Motor neuron (in vitro differentiated cells): Measurements from ENCODE around the gene EXOC3L2. TPM values are rescaled to one million over a fixed set of nuclear protein-coding genes. Genes with fewer than 3 reads are reported as not detected.

Source experiments
- ATAC-seq, 8 experiments: fragments of 200-7000 bp; cut with Tn5 transposase; replicated peaks in 6 of 8; 2 replicates each; pipeline ENCODE4 v1.8.0; 2021; ENCODE audit warnings: mild to moderate bottlenecking in 8 of 8, moderate library complexity in 8 of 8
- H3K27ac ChIP-seq, 2 donors: fragments of 250-450 bp; sonication (Bioruptor Pico); 2 replicates each; pipeline ENCODE4 v1.9.0; 2021; ENCODE audit warnings: antibody characterized with exemption in 2 of 2, mild to moderate bottlenecking in 2 of 2, moderate library complexity in 1 of 2
- H3K4me1 ChIP-seq, 2 donors: fragments of 250-450 bp; sonication (Bioruptor Pico); replicated peaks in 1 of 2; 2 replicates each; pipeline ENCODE4 v1.6.1; 2021; ENCODE audit warnings: antibody characterized with exemption in 2 of 2, mild to moderate bottlenecking in 2 of 2, moderate library complexity in 1 of 2
- H3K4me3 ChIP-seq, 5 donors: fragments of 250-450 bp; sonication (Bioruptor Pico); 2 replicates each; pipeline ENCODE4 v1.9.0; 2021; ENCODE audit warnings: antibody characterized with exemption in 5 of 5, mild to moderate bottlenecking in 5 of 5, moderate library complexity in 4 of 5
- WGBS, 10 experiments: fragments of 450-650 bp; shearing (Covaris generic); methylation state at CpG; one replicate each; pipeline ENCODE4 v1.0.0; 2022; 5-methylcytosine and 5-hydroxymethylcytosine counted together
- in situ Hi-C, 9 experiments: fragments of 400-800 bp; cut with MboI; loops; one replicate each; pipeline ENCODE4 v1.15.0; 2021; ENCODE audit warnings: low sequenced_read_pairs in 9 of 9, low pct_unique_long_range_greater_than_20kb in 2 of 9; ENCODE audit not compliant: unreplicated experiment in 9 of 9
- total RNA-seq, 8 experiments: library from RNA; unstranded; fragments of 300-600 nt; gene quantifications; 2 replicates each; pipeline versions ENCODE4 v1.2.3 to v1.2.4, GENCODE V29; 2022

The EXOC3L2 gene
- total RNA-seq, 8 experiments from 2014 or later = 0.04 to 0.51 (median 0.24) TPM; not detected in 1

DNA sequence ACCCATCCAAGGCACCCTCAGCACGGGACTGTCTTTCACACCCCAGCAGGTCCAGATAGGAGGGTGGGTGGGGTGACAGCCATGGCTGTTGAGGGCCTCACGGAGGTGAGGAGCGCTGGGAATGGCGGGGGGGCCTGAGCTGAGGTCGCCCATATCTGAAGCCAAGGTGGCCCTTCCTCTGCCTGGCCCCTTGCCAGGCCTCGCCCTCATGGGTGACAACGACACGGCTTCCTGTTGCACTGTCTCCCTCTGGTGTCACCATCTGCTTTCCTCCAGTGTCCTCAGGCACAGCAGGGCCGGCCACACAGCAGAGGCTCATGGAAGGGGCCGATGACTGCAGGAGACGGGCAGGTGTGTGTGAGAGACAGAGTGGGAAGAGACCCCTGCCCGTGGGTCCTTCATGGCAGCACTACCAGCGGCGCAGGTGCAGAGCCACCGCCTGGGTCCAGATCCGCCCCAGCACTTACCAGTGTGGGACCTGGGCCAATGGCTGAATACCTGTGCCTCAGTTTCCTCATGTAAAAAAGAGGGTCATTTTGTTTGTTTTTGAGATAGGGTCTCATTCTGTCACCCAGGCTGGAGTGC is 76.3 kb downstream of the EXOC3L2 start:
- no peak overlapping the region for H3K27ac ChIP-seq
- no peak overlapping the region for H3K4me3 ChIP-seq
- peaks cover 11 to 12% of the 10 kb centered on the region in 2 donors for H3K4me1 ChIP-seq
- in situ Hi-C loops = no loop called here
- 0 to 60% (median 60%) methylated on average over 1 of the region's 16 CpGs; no CpG with 5 or more reads in 7 of the 10 experiments for WGBS, 10 experiments
- ATAC-seq = no peak

DNA sequence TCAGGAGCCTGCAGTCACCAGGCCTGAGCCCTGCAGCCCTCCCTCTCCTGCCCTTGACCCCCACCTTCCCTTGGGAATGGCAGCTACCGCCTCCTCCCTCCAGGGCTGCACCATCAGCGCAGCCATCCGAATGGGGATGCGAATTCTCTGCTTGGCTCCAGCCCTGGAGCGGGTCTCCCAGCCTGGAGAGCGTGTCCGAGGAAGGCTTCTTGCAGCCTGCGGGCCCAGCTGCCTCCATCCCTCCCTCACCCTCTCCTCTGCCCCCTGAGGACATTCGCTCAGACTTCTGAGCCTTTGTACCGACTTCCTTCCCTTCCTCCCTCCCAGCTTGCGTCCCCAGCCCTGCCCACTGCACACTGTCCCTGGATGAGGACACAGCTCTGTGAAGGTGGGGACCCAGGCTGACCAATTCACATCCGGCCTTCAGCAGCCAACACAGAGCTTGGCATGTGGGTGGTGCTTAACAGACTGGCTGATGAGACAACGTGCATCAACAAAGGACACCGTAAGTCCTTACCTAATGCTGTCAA is 78.4 kb downstream of the EXOC3L2 start:
- 28 to 100% (median 41%) methylated on average over 1 to 8 of the region's 14 CpGs; no CpG with 5 or more reads in 3 of the 10 experiments for WGBS, 10 experiments
- ATAC-seq = peak in 5 of 8 experiments; percentile 61 to 76 (median 76)
- Histone ChIP-seq H3K4me3 (no peak overlapping the region), H3K27ac (peak overlapping the region; percentile 45 to 77), H3K4me1 (peaks cover 11 to 13% of the 10 kb centered on the region in 2 donors)
- in situ Hi-C loops = no loop called here

DNA sequence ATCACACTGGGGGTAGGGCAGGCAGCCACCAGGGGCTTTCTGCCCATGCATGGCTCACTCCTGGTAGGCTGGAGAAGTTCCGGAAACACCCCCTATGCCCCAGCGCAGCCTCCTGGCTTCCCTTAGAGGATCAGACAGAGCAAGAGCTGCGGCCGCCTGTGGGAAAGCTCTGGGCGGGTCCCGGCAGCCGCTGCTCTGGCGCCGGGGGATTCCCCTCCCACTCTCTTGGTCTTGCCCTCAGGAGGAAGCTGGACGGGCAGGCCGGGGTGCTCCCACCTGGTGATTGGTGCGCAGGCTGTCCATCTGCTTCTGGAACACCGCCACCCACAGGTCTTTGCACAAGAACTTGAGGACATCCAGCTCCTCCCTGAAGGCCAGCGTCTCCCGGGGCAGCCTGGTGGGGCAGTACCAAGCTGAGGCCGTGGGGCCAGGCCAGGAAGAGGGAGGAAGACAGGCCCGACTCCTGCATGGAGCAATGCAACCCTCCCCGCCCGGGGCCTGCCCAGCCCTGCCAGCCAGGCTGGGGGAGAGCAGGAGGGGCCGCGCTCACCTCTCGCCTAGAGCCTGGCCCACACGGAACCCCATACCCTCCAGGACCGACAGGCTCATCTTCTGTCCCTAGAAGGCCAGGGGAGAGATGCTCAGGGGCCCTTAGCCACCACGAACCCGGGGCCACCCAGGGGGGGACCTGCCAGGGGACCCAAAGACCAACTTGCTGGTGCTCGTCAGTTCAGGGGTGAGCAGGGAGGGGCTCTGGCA is 80.5 kb downstream of the EXOC3L2 start:
- Histone ChIP-seq H3K4me3 (no peak overlapping the region), H3K27ac (no peak overlapping the region), H3K4me1 (peaks cover 11 to 14% of the 10 kb centered on the region in 2 donors)
- whole genome bisulfite sequencing, 10 experiments = 0 to 100% (median 15%) methylated on average over 1 to 4 of the region's 27 CpGs; no CpG with 5 or more reads in 5 of the 10 experiments
- in situ Hi-C loops = no loop called here
- peak; percentile 5 to 92 (median 23) for ATAC-seq

DNA sequence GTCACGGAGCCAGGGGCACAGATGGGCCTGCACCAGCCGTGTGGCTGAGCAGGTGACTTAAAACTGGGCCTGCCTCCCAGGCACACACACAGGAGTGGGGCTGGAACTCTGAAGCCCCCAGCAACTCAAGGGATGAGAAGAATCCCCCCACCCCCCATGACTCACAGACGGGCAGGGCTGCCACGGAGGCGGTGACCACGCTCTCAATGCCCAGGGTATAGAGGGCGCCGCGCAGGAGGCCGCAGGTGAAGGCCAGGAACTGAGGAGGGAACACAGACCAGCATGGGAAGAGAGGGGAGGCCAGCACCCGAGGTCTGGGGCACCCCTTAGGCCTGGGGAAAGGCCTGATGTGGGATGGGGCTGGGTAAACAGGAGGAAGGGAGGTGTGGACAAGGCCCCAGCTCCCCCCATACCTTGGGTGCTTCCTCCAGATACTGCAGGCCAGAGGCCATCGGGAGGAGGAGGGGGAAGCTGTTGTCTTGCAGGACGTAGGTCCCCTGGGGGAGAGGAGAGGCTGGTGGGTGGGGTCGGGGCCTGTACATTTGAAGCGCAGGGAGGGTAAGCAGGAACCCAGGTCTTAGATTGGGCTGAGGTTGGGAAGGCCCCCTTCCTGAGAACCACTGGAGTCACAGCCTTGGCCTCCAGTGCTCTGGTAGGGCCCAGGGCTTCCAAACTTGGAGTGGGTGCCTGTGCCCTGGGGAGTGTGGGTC is 81.3 kb downstream of the EXOC3L2 start:
- Histone ChIP-seq H3K4me1 (peaks cover 11 to 14% of the 10 kb centered on the region in 2 donors), H3K27ac (no peak overlapping the region), H3K4me3 (no peak overlapping the region)
- in situ Hi-C loops = no loop called here
- 40 to 100% (median 72%) methylated on average over 1 to 3 of the region's 15 CpGs; no CpG with 5 or more reads in 6 of the 10 experiments for WGBS, 10 experiments
- ATAC-seq = no peak

DNA sequence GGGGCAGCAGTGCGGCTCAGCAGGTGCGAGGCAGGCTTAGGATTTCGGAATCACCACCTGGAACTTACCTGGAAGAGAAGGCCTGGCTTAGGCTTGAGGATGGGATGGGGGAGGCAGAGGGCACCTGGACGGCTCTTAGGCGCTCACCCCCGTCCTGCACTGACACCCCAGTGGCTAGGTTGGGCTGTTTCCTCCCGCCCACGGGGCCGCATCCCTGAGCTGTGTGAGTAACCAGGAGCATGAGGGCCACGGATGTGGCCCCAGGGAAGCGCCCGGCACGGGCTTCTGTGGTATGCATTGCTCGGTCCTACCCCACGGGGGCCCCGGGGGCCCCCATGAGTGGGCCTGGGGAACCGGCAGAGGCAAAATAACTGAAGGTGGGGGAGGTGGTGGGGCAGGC is 82.1 kb downstream of the EXOC3L2 start:
- Histone ChIP-seq H3K27ac (no peak overlapping the region), H3K4me1 (peaks cover 11 to 14% of the 10 kb centered on the region in 2 donors), H3K4me3 (no peak overlapping the region)
- in situ Hi-C loops = no loop called here
- 40 to 87% (median 74%) methylated on average over 2 to 6 of the region's 17 CpGs; no CpG with 5 or more reads in 7 of the 10 experiments for WGBS, 10 experiments
- no peak for ATAC-seq

DNA sequence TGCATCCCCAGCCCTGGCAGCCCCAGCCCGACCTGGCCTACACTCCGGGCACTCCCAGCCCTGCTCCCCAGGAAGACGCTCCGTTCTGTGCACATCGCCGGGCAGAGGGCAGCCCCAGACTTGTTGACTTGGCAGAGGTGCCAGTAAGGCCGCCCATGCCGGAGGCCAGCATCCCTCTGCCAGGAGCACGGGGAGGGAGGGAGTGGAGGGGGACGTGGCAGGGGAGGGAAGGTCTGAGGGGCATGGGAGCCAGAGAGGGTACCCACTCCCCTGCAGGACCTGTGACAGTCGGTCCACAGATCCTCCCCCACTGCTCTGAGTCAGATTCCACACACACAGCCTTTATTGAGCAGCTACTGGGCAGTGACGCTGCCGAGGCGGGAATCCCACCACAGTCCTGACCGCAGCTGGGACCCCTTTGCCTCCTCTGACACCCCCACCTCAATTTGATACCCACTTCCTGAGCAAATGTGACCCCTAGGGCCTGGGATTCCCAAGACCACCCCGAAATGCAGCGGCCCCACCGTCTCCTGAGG is 82.5 kb downstream of the EXOC3L2 start:
- no peak for ATAC-seq
- H3K4me1 ChIP-seq = peaks cover 11 to 14% of the 10 kb centered on the region in 2 donors
- no peak overlapping the region for H3K27ac ChIP-seq
- in situ Hi-C loops = no loop called here
- 80 to 93% (median 93%) methylated on average over 1 to 3 of the region's 18 CpGs; no CpG with 5 or more reads in 7 of the 10 experiments for WGBS, 10 experiments
- no peak overlapping the region for H3K4me3 ChIP-seq

Other genes with a start within 250 kb of the EXOC3L2 start
- 10 to 100 TPM in 2 of 8 experiments, 1 to 10 TPM in 6; 1.7 to 15.4 (median 5.4) TPM for gene RELB, start 243.9 kb downstream of the EXOC3L2 start, total RNA-seq
- gene CLASRP, start 206.4 kb downstream of the EXOC3L2 start, total RNA-seq = 10 to 100 TPM; 22.2 to 82.6 (median 34.6) TPM
- 1 to 10 TPM in 3 of 8 experiments, under 1 TPM in 5; 0.46 to 1.9 (median 0.85) TPM for gene ZNF296, start 168.9 kb downstream of the EXOC3L2 start, total RNA-seq
- gene GEMIN7, start 166.1 kb downstream of the EXOC3L2 start, total RNA-seq = 10 to 100 TPM; 15.5 to 33.8 (median 20.5) TPM
- gene PPP1R37, start 152.2 kb downstream of the EXOC3L2 start, total RNA-seq = 10 to 100 TPM; 18.2 to 37.0 (median 22.6) TPM
- gene NKPD1, start 84.4 kb downstream of the EXOC3L2 start, total RNA-seq = 1 to 10 TPM in 2 of 8 experiments, under 1 TPM in 6; 0.49 to 1.4 (median 0.63) TPM
- 10 to 100 TPM; 16.9 to 40.8 (median 29.1) TPM for gene TRAPPC6A, start 67.2 kb downstream of the EXOC3L2 start, total RNA-seq
- gene BLOC1S3, start 66.6 kb downstream of the EXOC3L2 start, total RNA-seq = 1 to 10 TPM; 3.2 to 8.0 (median 5.4) TPM
- 10 to 100 TPM in 7 of 8 experiments, 1 to 10 TPM in 1; 9.1 to 40.6 (median 14.8) TPM for gene MARK4, start 5.9 kb upstream of the EXOC3L2 start, total RNA-seq
- under 1 TPM in 5 of 8 experiments, not detected in 3; 0.11 to 0.50 (median 0.28) TPM for gene CKM, start 77.5 kb upstream of the EXOC3L2 start, total RNA-seq
- gene KLC3, start 95.3 kb upstream of the EXOC3L2 start, total RNA-seq = 1 to 10 TPM in 1 of 8 experiments, under 1 TPM in 6, not detected in 1; 0.16 to 1.9 (median 0.42) TPM
- gene ERCC2, start 125.2 kb upstream of the EXOC3L2 start, total RNA-seq = 10 to 100 TPM; 12.3 to 49.2 (median 22.2) TPM
- 1 to 10 TPM in 5 of 8 experiments, under 1 TPM in 3; 0.67 to 4.2 (median 1.5) TPM for gene PPP1R13L, start 159.7 kb upstream of the EXOC3L2 start, total RNA-seq
- 10 to 100 TPM in 1 of 8 experiments, 1 to 10 TPM in 7; 2.7 to 10.7 (median 5.2) TPM for gene POLR1G, start 161.2 kb upstream of the EXOC3L2 start, total RNA-seq
- 10 to 100 TPM; 38.4 to 82.0 (median 71.5) TPM for gene ERCC1, start 178.5 kb upstream of the EXOC3L2 start, total RNA-seq
- 10 to 100 TPM in 1 of 8 experiments, 1 to 10 TPM in 7; 1.6 to 16.8 (median 4.0) TPM for gene FOSB, start 222.6 kb upstream of the EXOC3L2 start, total RNA-seq